ENCODE data around the gene VPS13D. TPM values are rescaled to one million over a fixed set of nuclear protein-coding genes. Genes with fewer than 3 reads are reported as not detected.
"Not testable (repeated sequence)": the region's sequence is repeated elsewhere in the genome, so short reads cannot be mapped to it uniquely, and the experiment has no call there.

The VPS13D gene
- total RNA-seq, 4 donors from 2014 or later, result 94.4 to 472 (median 163) TPM

DNA sequence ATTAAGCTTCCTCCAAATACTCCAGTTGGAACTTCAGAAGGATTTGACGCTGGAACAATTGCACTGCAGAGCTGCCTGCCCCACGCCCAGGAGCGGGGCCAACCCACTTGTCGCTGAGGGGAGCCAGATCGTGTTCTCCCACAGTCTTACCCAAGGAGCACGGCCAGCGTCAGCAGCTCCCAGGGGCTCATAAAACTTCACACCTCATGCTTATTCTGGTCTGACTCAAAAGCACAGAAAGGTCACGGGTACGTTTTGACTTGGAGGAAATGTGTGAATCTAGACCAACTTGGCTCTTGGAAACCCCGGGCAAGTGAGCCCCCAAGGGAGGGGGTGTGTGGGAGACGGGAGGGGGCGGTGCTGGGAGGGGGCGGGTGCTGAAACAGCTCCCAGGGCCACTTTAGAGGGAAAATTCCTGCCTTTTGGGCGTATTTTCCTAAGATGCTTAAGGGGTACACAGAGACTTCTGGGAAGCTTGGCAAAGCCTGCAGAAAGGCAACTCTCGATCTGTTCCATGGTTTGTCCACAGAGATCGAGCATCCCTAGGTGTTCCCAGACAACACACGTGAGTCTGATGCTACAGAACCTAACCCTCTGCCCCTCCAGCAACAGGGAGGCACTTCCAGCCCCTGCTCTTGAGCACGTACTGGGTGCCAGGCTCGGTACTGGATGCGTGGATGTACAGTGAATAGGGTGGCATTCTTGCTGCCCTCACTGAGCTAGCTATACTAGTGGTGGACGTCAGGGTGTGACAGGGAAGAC is 289.3 kb downstream of the VPS13D start:
- DNase-seq (ENCODE audit: low spot score in 2 of 2), result peak; percentile 86 to 87
- Histone ChIP-seq H3K4me1 (peaks cover 17% of the 10 kb centered on the region), H3K36me3 (no peaks in the 10 kb centered on the region), H3K9me3 (no peaks in the 10 kb centered on the region), H3K4me3 (no peak overlapping the region), H3K27ac (peak overlapping the region; percentile 50), H3K27me3 (no peaks in the 10 kb centered on the region)
- 16% methylated on average over 18 of the region's 21 CpGs for WGBS
- TF ChIP-seq, protein P1, sequence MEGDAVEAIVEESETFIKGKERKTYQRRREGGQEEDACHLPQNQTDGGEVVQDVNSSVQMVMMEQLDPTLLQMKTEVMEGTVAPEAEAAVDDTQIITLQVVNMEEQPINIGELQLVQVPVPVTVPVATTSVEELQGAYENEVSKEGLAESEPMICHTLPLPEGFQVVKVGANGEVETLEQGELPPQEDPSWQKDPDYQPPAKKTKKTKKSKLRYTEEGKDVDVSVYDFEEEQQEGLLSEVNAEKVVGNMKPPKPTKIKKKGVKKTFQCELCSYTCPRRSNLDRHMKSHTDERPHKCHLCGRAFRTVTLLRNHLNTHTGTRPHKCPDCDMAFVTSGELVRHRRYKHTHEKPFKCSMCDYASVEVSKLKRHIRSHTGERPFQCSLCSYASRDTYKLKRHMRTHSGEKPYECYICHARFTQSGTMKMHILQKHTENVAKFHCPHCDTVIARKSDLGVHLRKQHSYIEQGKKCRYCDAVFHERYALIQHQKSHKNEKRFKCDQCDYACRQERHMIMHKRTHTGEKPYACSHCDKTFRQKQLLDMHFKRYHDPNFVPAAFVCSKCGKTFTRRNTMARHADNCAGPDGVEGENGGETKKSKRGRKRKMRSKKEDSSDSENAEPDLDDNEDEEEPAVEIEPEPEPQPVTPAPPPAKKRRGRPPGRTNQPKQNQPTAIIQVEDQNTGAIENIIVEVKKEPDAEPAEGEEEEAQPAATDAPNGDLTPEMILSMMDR (IDR thresholded peaks at IDR 0.05), result no peak
- TF ChIP-seq POLR2AphosphoS5 (IDR thresholded peaks at IDR 0.05) (peak in 1 of 3 donors; percentile 53), EP300 (IDR thresholded peaks at IDR 0.05) (no peak), POLR2A (IDR thresholded peaks at IDR 0.05) (no peak)

DNA sequence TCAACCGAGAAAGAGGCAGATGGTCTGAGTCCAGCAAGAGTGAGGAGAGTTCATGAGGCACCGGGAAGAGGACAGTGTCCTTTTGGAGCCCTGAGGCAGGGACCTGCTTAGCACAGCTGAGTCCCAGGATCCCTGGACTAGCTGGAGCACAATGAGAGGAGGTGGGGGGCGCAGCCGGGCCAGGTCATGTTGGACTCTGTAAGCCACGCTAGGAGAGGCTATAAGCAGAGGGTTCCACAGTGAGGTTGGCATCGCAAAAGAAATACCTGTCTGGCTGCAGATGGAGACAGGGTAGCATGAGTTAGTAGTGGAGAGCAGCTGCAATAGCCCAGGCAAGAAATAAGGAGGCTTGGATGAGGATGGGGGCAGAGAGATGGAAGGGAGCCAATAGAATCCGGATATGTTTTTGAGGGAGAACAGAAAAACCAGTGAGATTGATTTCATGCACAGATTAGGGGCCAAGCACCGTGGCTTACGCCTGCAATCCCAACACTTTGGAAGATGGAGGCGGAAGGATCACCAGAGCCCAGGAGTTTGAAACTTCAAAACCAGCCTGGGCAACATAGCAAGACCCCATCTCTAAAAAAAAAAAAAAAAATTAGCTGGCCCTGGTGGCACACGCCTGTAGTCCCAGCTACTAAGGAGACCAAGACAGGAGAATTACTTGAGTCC is 290.0 kb downstream of the VPS13D start:
- 79% methylated on average over 11 of the region's 11 CpGs for WGBS
- peak in 1 of 2 donors; percentile 55 for DNase-seq (ENCODE audit: low spot score in 2 of 2)
- Histone ChIP-seq H3K9me3 (no peaks in the 10 kb centered on the region), H3K36me3 (no peaks in the 10 kb centered on the region), H3K4me1 (peaks cover 17% of the 10 kb centered on the region), H3K27me3 (no peaks in the 10 kb centered on the region), H3K27ac (peak overlapping the region; percentile 50), H3K4me3 (no peak overlapping the region)
- TF ChIP-seq EP300 (IDR thresholded peaks at IDR 0.05) (no peak), POLR2A (IDR thresholded peaks at IDR 0.05) (no peak), POLR2AphosphoS5 (IDR thresholded peaks at IDR 0.05) (no peak)
- TF ChIP-seq, protein P1 (IDR thresholded peaks at IDR 0.05), result no peak

DNA sequence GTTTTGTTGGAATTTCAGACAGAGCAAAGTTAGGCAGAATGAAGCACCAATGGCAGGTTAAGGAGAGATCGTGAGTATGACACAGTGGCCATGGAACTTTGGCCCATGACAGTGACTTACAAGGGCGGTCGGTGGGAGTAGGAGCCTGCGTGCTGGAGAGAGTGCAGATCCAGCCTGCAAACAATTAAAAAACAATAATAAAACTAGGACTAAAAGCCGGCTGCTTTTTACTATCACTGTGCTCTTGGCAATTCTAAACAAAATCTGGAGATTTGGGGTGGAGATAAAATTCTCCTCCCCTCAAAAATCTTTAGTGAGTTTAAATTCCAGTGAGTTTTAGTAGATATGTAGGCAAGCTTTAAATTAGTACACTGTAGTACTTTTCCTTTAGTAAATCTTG is 291.3 kb downstream of the VPS13D start:
- H3K27ac ChIP-seq, result no peak overlapping the region
- H3K9me3 ChIP-seq, result no peaks in the 10 kb centered on the region
- TF ChIP-seq, protein P1 (IDR thresholded peaks at IDR 0.05), result no peak
- TF ChIP-seq POLR2A (IDR thresholded peaks at IDR 0.05), result no peak
- TF ChIP-seq EP300 (IDR thresholded peaks at IDR 0.05), result no peak
- TF ChIP-seq POLR2AphosphoS5 (IDR thresholded peaks at IDR 0.05), result no peak
- H3K27me3 ChIP-seq, result no peaks in the 10 kb centered on the region
- WGBS, result 41% methylated on average over 5 of the region's 5 CpGs
- no peak overlapping the region for H3K4me3 ChIP-seq
- H3K36me3 ChIP-seq, result no peaks in the 10 kb centered on the region
- DNase-seq (ENCODE audit: low spot score in 2 of 2), result peak in 1 of 2 donors; percentile 75
- H3K4me1 ChIP-seq, result peaks cover 17% of the 10 kb centered on the region

DNA sequence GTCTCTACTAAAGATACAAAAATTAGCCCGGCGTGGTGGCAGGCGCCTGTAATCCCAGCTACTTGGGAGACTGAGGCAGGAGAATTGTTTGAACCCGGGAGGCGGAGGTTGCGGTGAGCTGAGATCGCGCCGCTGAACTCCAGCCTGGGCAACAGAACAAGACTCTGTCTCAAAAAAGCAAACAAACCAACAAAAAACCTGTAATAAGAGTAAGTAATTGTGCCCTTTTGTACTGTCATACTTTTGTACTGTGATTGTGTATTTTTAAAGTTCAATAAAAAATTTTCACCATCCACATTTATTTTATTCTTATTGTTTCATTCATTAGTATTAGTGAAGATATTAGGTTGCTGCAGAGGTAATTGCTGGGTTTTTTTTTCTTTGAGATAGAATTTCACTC is 292.9 kb downstream of the VPS13D start:
- not testable (repeated sequence) for H3K9me3 ChIP-seq, H3K36me3 ChIP-seq, H3K4me3 ChIP-seq, H3K27ac ChIP-seq, H3K27me3 ChIP-seq
- H3K4me1 ChIP-seq, result peaks cover 20% of the 10 kb centered on the region
- 94% methylated on average over 9 of the region's 9 CpGs for whole genome bisulfite sequencing
- DNase-seq (ENCODE audit: low spot score in 2 of 2), result peak in 1 of 2 donors; percentile 21

DNA sequence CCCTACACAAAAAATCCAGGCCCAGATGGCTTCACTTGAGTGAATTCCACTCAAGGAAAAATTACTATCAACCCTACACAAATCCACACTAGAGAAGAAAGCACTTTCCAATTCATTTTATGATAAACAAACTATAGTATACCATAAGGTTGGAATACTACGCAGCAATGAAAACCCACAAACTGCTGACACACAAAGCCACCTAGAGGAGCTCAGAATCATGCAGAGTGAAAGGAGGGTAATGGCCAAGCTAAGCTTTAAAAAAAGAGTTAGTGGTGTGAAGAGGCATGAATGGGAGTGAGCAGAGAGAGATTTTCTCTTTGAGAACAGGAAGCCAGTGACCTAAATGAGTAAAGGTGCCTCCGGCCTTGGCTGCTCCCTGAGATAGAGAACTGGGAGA is 294.4 kb downstream of the VPS13D start:
- no peak overlapping the region for H3K27ac ChIP-seq
- H3K36me3 ChIP-seq, result no peaks in the 10 kb centered on the region
- DNase-seq (ENCODE audit: low spot score in 2 of 2), result peak in 1 of 2 donors; percentile 32
- WGBS, result 93% methylated on average over 2 of the region's 2 CpGs
- TF ChIP-seq POLR2A (IDR thresholded peaks at IDR 0.05), result no peak
- TF ChIP-seq, protein P1 (IDR thresholded peaks at IDR 0.05), result no peak
- no peak for TF ChIP-seq POLR2AphosphoS5 (IDR thresholded peaks at IDR 0.05)
- no peak overlapping the region for H3K4me3 ChIP-seq
- H3K4me1 ChIP-seq, result peaks cover 17% of the 10 kb centered on the region
- no peaks in the 10 kb centered on the region for H3K9me3 ChIP-seq
- H3K27me3 ChIP-seq, result no peaks in the 10 kb centered on the region
